ENCODE data around the gene NPRL2.
A peak's percentile ranks its signal among the peaks of the same experiment; 100 is the strongest.

Gene NPRL2

GRCh38 chr3:50342813-50343633 is 7.6 kb downstream of the NPRL2 start:
- FAIRE-seq, result no peak
- no peak for DNase-seq (ENCODE audit: insufficient read length)
- no peak for TF ChIP-seq POLR2AphosphoS5 (IDR thresholded peaks at IDR 0.05; ENCODE audit: low read depth, low read length)
- no peak for TF ChIP-seq POLR2A (IDR thresholded peaks at IDR 0.05; ENCODE audit: low read depth, low read length)
- no peak for TF ChIP-seq TAF1 (IDR thresholded peaks at IDR 0.05; ENCODE audit: borderline replicate concordance, low read depth, low read length)

DNA sequence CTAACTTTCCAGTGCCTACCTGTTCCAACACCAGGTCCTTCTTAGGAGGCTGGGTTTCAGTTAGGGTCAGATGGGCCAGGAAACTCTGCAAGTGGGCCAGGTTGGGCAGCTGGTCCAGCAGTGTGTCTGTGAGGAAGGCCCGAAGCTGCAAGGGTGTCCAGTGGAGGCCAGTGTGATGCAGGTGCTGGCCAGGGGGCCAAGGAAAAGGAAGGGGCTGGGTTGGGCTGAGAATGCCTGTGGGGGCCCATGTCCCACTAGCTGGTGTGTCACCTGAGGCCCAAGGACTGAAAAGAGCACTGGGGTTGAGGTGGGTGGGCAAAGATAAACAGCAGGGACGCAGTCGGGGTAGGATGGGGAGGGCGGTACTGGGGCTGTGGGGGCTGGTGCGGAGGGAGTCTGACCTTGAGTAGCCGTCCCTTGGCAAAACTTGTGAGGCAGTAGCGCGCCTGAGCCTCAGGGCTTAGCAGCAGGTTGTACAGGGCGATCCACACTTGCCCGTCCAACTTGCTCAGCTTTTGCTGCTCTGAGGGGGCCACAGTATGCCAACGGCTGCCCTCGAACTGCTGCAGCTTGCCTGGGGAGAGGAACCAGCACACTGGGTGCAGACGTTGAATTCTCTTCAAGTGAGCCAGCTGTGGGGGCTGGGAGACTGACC is 8.5 kb downstream of the NPRL2 start:
- FAIRE-seq, result no peak
- TF ChIP-seq POLR2A (IDR thresholded peaks at IDR 0.05; ENCODE audit: low read depth, low read length) (no peak), POLR2AphosphoS5 (IDR thresholded peaks at IDR 0.05; ENCODE audit: low read depth, low read length) (no peak), TAF1 (IDR thresholded peaks at IDR 0.05; ENCODE audit: borderline replicate concordance, low read depth, low read length) (no peak)
- no peak for DNase-seq (ENCODE audit: insufficient read length)

DNA sequence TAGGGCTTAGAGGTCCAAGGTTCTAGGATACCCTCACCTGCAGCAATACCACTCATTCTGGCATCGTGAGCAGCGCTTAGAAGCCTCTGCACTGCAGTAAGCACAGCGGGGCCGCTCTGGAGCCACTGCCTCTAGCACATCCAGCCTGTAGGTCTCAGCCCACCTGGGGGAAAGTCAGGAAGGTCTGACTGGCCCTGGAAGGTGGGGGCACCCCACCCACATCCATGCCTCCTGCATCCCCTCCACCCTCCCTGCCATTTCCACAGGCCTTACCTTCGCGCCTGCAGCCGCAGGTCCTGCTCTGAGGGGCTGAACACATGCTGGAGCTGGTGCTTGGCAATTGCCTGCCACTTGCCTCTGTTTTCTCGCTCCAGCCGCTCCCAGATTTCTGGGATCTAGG is 9.0 kb downstream of the NPRL2 start:
- no peak for TF ChIP-seq TAF1 (IDR thresholded peaks at IDR 0.05; ENCODE audit: borderline replicate concordance, low read depth, low read length)
- no peak for TF ChIP-seq POLR2AphosphoS5 (IDR thresholded peaks at IDR 0.05; ENCODE audit: low read depth, low read length)
- TF ChIP-seq POLR2A (IDR thresholded peaks at IDR 0.05; ENCODE audit: low read depth, low read length), result no peak
- FAIRE-seq, result no peak
- no peak for DNase-seq (ENCODE audit: insufficient read length)

DNA sequence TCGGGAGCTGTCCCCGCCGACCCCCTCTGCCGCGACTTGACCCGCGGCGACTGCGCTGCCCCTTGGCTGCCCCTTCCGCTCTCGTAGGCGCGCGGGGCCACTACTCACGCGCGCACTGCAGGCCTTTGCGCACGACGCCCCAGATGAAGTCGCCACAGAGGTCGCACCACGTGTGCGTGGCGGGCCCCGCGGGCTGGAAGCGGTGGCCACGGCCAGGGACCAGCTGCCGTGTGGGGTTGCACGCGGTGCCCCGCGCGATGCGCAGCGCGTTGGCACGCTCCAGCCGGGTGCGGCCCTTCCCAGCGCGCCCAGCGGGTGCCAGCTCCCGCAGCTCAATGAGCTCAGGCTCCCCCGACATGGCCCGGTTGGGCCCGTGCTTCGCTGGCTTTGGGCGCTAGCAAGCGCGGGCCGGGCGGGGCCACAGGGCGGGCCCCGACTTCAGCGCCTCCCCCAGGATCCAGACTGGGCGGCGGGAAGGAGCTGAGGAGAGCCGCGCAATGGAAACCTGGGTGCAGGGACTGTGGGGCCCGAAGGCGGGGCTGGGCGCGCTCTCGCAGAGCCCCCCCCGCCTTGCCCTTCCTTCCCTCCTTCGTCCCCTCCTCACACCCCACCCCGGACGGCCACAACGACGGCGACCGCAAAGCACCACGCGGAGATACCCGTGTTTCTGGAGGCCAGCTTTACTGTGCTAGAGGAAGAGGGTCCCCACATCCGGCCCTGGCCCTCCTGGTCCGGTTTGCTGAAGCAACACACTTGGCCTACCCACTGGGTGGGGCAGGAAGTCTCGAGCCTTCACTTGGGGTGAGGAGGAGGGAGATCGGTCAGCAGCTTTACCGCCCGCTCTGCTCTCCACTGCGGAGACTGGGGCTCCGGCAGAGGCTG is 9.9 kb downstream of the NPRL2 start, which contains the start of gene RASSF1:
Gene RASSF1 (minus strand): TSS at position 389 of the 882 bp plus-strand sequence. CDS start 31 bp downstream, at position 358.
- DNase-seq (ENCODE audit: insufficient read length), result peak; percentile 80
- TF ChIP-seq TAF1 (IDR thresholded peaks at IDR 0.05; ENCODE audit: borderline replicate concordance, low read depth, low read length) (no peak), POLR2A (IDR thresholded peaks at IDR 0.05; ENCODE audit: low read depth, low read length) (0 out of 2 replicates have a peak, but pooled peaks have one; percentile 19), POLR2AphosphoS5 (IDR thresholded peaks at IDR 0.05; ENCODE audit: low read depth, low read length) (peak; percentile 38; the same call in 1 of the 2 replicates)
- FAIRE-seq, result peak; percentile 82

GRCh38 chr3:50340147-50340447 is 10.5 kb downstream of the NPRL2 start:
- no peak for FAIRE-seq
- TF ChIP-seq POLR2A (IDR thresholded peaks at IDR 0.05; ENCODE audit: low read depth, low read length) (no peak), POLR2AphosphoS5 (IDR thresholded peaks at IDR 0.05; ENCODE audit: low read depth, low read length) (no peak), TAF1 (IDR thresholded peaks at IDR 0.05; ENCODE audit: borderline replicate concordance, low read depth, low read length) (no peak)
- no peak for DNase-seq (ENCODE audit: insufficient read length)

GRCh38 chr3:50339485-50340146 is 11.0 kb downstream of the NPRL2 start:
- FAIRE-seq (peak; percentile 62), DNase-seq (ENCODE audit: insufficient read length) (no peak)
- TF ChIP-seq TAF1 (IDR thresholded peaks at IDR 0.05; ENCODE audit: borderline replicate concordance, low read depth, low read length) (no peak), POLR2AphosphoS5 (IDR thresholded peaks at IDR 0.05; ENCODE audit: low read depth, low read length) (no peak), POLR2A (IDR thresholded peaks at IDR 0.05; ENCODE audit: low read depth, low read length) (no peak)

- no peak for TF ChIP-seq TAF1 (IDR thresholded peaks at IDR 0.05; ENCODE audit: borderline replicate concordance, low read depth, low read length)
- TF ChIP-seq POLR2A (IDR thresholded peaks at IDR 0.05; ENCODE audit: low read depth, low read length), result no peak
- TF ChIP-seq POLR2AphosphoS5 (IDR thresholded peaks at IDR 0.05; ENCODE audit: low read depth, low read length), result no peak
- no peak for DNase-seq (ENCODE audit: insufficient read length)
- peak; percentile 86 for FAIRE-seq
Measured at GRCh38 chr3:50338965-50339364, 11.6 kb downstream of the NPRL2 start.

DNA sequence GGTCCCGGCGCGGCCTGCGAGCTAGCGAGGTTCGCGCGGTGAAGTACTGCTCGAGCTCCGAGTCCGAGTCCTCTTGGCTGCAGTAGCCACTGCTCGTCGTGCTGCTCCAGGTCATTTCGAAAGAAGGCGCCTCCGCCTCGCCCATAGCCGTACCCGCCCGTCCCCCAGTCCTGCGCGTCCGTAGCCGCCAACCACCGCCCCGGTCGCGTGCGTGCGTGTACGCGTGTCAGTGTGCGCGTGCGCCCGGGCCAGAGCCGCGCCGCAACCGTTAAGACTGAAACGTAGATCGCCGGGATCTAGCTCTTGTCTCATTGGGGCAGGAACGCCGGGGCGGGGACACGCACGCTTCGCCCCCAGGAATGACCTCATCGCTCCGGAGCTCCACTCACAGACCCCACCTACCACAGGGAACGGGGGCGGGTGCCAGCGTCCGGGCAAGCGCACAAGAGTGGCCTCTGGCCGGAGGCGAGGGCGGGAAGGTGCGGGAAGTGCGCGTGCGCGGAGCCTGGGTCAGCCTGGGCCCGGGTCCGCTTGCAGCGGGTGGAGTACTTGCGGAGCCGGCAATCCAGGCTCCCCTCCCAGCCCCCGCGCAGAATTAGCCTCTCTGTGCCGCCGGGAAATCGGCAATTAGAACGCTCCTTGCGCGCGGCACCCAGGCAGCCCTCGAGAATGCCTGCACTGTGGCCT is 13.3 kb downstream of the NPRL2 start:
- DNase-seq (ENCODE audit: insufficient read length), result peak; percentile 98
- peak; percentile 98 for FAIRE-seq

DNA sequence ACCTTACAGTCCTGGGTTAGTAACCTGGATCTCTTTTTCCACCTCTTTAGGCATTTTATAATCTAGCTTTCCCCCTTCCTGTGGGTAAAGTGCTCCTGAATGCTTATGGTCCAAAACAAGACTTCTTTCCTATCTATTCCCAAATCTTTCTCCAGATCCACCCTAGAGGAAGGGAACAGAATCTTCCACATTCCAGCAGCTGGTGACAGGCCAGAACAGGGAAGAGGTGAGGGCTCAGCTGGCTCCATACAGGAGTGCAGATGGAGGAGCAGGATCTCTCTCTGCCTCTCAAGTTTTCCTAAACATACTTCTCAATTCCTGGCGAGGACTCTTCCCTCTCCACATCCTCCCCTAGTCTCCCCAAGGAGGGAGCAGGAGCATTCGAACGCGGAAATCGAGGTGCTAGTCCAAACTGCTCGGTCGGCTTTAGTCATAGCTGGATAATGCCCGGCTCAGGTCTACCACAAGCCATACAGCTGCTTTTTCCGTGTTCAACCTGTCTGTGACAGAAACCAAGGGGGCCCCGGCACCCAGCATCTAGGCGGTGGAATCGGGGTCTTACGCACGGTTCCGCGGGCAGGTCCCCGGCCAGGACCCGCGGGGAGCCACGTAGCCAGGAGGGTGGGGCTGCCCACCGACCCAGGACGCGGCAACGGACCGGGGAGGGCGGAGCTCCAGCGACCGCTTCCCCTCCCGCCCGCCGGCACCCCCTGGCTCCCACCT is 14.0 kb downstream of the NPRL2 start:
- no peak for DNase-seq (ENCODE audit: insufficient read length)
- FAIRE-seq, result no peak

More for the DNA sequence above, 13.3 kb downstream of the NPRL2 start:
- TF ChIP-seq POLR2A (IDR thresholded peaks at IDR 0.05; ENCODE audit: low read depth, low read length) (peak; percentile 69; the same call in 1 of the 2 replicates), POLR2AphosphoS5 (IDR thresholded peaks at IDR 0.05; ENCODE audit: low read depth, low read length) (peak; percentile 59), TAF1 (IDR thresholded peaks at IDR 0.05; ENCODE audit: borderline replicate concordance, low read depth, low read length) (no peak; the same call in 1 of the 2 replicates)

More for the DNA sequence above, 14.0 kb downstream of the NPRL2 start:
- TF ChIP-seq POLR2A (IDR thresholded peaks at IDR 0.05; ENCODE audit: low read depth, low read length), result no peak
- no peak for TF ChIP-seq TAF1 (IDR thresholded peaks at IDR 0.05; ENCODE audit: borderline replicate concordance, low read depth, low read length)
- no peak for TF ChIP-seq POLR2AphosphoS5 (IDR thresholded peaks at IDR 0.05; ENCODE audit: low read depth, low read length)

Data from GM12892 (cell line).